ENCODE results near the gene ZNF335.
A peak's percentile ranks its signal among the peaks of the same experiment; 100 is the strongest.
"Not testable (repeated sequence)": the region's sequence is repeated elsewhere in the genome, so short reads cannot be mapped to it uniquely, and the experiment has no call there.

ZNF335 gene

DNA sequence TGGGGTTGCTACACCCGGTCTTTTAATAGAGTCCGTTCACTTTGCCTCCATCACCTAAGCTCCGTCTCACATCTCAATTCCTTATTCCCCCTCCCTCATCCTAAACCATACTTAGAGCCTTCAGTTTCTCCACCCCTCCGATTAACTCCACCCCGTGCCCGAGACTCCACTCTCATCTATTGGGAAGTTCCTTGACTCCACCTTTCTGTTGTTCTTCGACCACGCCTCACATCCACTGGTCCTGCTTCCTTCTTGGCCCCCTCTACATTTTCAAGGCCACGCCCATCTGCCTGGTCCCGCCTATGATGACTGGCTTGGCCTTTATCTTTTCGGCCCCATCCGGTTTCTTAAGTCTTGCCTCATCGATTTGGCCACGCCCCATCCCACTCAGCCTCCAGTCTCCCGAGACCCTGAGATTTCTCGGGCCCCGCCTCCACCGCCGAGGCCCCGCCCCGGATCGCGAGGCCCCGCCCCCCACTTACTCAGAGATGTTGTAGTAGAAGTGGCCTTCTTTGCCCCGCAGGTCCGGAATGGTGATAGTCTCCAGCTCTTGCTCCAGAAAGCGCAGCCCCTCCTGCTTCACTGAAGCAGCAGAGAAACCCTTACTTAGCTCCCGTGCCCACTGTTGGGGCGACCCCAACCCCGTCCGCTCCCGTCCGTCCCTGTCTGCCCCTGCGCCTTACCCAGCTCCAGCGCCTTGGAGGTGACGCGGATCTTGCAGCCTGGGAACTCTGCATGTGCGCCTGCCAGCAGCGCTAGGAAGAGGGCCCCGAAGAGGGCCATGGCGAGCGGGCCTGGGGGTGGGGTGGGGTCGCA, 61.1 kb downstream of the ZNF335 start:
- DNase-seq (ENCODE audit: low spot score), result peak; percentile 98

GRCh38 chr20:45909817-45910669, 62.0 kb downstream of the ZNF335 start:
- DNase-seq (ENCODE audit: low spot score), result no peak

GRCh38 chr20:45909336-45909808, 62.6 kb downstream of the ZNF335 start:
- DNase-seq (ENCODE audit: low spot score), result no peak

- no peak for DNase-seq (ENCODE audit: low spot score)
Observed at GRCh38 chr20:45908084-45908483, 63.9 kb downstream of the ZNF335 start.

- no peak for DNase-seq (ENCODE audit: low spot score)
Observed at GRCh38 chr20:45907219-45907948, 64.6 kb downstream of the ZNF335 start.

- no peak for DNase-seq (ENCODE audit: low spot score)
Observed at GRCh38 chr20:45905505-45906079, 66.4 kb downstream of the ZNF335 start.

GRCh38 chr20:45904583-45905504, 67.2 kb downstream of the ZNF335 start:
- DNase-seq (ENCODE audit: low spot score), result no peak

DNA sequence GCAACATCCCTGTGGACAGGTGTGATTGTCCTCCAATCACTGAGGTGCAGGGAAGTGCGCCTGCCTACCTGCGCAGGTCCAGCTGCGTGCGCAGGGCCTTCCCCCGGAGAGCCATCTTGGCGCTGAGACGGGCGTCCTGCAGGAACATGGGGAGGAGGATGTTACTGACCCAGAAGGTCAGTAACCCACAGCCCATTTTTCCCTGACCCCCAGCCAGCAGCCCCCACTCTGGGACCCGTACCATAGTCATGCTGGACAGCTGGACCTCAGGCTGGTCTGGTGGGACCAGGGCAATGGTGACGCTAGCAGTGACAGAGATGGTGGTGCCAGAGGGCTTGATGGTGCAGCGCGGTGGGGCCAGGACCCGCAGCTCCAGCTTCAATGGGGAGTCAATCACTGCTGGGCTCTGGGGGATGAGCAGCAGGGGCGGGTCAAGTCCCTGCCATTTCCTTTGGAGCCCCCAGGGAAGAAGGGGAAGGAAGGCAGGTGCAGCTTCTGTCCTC, 69.8 kb downstream of the ZNF335 start:
- DNase-seq (ENCODE audit: low spot score), result no peak

DNA sequence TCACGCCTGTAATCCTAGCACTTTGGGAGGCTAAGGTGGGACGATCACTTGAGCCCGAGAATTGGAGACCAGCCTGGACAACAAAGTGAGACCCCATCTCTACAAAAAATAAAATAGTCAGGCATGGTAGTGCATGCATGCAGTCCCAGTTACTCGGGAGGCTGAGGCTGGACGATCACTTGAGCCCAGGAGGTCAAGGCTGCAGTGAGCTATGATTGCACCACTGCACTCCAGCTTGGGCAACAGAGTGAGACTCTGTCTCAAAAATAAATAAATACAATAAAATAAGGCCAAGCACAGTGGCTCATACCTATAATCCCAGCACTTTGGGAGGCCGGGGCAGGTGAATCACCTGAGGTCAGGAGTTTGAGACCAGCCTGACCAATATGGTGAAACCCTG, 70.7 kb downstream of the ZNF335 start:
- DNase-seq (ENCODE audit: low spot score), result not testable (repeated sequence)

DNA sequence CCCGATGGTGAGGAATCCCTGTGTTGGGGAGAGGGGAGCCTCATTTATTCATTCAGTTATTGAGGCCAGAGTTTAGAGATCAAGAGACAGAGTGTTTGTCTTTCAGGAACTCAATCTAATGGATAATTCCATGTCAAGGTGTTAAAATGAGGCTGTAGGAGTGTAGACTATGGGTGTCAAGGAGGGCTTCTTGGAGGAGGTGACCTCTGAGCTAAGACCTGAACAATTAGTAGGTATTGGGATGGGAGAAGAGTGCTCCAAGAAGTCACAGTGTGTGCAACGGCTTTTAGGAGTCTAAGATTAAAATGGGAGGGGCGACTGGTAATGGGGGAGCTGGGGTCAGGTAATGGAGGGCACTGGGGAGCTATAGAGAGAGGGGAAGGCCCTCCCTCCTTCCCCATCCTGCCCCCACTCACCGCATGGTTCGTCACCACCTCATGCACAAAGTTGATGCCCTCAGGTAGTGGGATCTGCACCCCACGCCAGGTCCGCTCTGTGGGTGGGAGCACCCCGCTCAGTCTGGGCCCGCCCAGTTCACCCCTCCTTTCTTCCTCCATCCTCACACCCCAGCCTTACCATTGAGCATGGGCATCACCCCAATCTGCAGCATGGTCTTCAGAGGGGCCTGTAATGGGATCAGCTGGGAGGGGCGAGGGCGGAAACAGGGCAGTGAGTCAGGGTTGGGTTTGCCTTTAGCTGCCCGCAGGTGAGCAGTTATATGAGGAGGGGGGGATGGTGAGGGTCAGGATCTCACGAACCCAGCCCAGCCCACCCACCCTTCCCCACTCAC, 72.8 kb downstream of the ZNF335 start:
- no peak for DNase-seq (ENCODE audit: low spot score)
